GM23338 (cell line): Measurements from ENCODE around the gene FGF5.

Experiments
- CREB1 ChIP-seq: fragments of 250-450 bp; sonication (Bioruptor Pico); IDR thresholded peaks from 2 replicates; pipeline ENCODE4 v1.5.0; 2020; ENCODE audit warnings: low read depth, mild to moderate bottlenecking, moderate library complexity
- CTCF ChIP-seq, 2 experiments: fragments of 200-600 bp in 1 of 2; sonication (generic) in 1 of 2; conservative IDR thresholded peaks; 2 replicates each; pipeline versions ENCODE4 v1.5.1 to v1.6.1; 2016 to 2017; ENCODE audit warnings: antibody characterized with exemption in 2 of 2, low read depth in 2 of 2, mild to moderate bottlenecking in 2 of 2, moderate library complexity in 1 of 2
- EZH2 ChIP-seq: fragments of 200-600 bp; sonication (generic); IDR thresholded peaks from one replicate; pipeline ENCODE4 v1.8.0; 2017; ENCODE audit warnings: antibody characterized with exemption, mild to moderate bottlenecking, low read depth; ENCODE audit not compliant: unreplicated experiment
- EZH2phosphoT487 ChIP-seq: fragments of 200-600 bp; sonication (generic); IDR thresholded peaks from one replicate; pipeline ENCODE4 v1.8.1; 2018; ENCODE audit warnings: antibody characterized with exemption; ENCODE audit not compliant: unreplicated experiment
- JUNB ChIP-seq: IDR thresholded peaks from one replicate; pipeline ENCODE4 v1.6.1; 2016; ENCODE audit warnings: antibody characterized with exemption; ENCODE audit not compliant: unreplicated experiment
- POLR2AphosphoS5 ChIP-seq: IDR thresholded peaks from 2 replicates; pipeline ENCODE4 v1.6.1; 2016; ENCODE audit warnings: antibody characterized with exemption, low read depth
- REST ChIP-seq: IDR thresholded peaks from one replicate; pipeline ENCODE4 v1.6.1; 2018; ENCODE audit warnings: antibody characterized with exemption; ENCODE audit not compliant: unreplicated experiment
- STAT1 ChIP-seq: IDR thresholded peaks from one replicate; pipeline ENCODE4 v1.6.1; 2016; ENCODE audit warnings: antibody characterized with exemption; ENCODE audit not compliant: unreplicated experiment

GRCh38 chr4:80331693-80332092 is 65.2 kb downstream of the FGF5 start:
- TF ChIP-seq EZH2 (no peak), CREB1 (CRISPR knock-in tag) (no peak), REST (no peak), CTCF (conservative IDR thresholded peaks at IDR 0.05; ENCODE audit: low read depth in 2 of 2) (no peak), POLR2AphosphoS5 (no peak), EZH2phosphoT487 (no peak), JUNB (no peak), STAT1 (no peak)
